HT-29 (cell line): ENCODE data around the gene TTC28. TPM values are rescaled to one million over a fixed set of nuclear protein-coding genes. Genes with fewer than 3 reads are reported as not detected.

Experiments used
- DNase-seq: peaks from one replicate; pipeline ENCODE4 v3.0.0-alpha.2; 2015; ENCODE audit warnings: low spot score
- total RNA-seq: library from RNA; depleted of rRNA; stranded (reverse); fragments of >200 nt; shearing (Covaris generic); gene quantifications from 2 replicates; pipeline ENCODE4 v1.2.3, GENCODE V29; 2014

The TTC28 gene
- total RNA-seq, 1 experiment from 2014 or later = not detected

GRCh38 chr22:28025866-28026575, 653.6 kb downstream of the TTC28 start:
- no peak for DNase-seq

GRCh38 chr22:28025333-28025732, 654.3 kb downstream of the TTC28 start:
- no peak for DNase-seq

DNA sequence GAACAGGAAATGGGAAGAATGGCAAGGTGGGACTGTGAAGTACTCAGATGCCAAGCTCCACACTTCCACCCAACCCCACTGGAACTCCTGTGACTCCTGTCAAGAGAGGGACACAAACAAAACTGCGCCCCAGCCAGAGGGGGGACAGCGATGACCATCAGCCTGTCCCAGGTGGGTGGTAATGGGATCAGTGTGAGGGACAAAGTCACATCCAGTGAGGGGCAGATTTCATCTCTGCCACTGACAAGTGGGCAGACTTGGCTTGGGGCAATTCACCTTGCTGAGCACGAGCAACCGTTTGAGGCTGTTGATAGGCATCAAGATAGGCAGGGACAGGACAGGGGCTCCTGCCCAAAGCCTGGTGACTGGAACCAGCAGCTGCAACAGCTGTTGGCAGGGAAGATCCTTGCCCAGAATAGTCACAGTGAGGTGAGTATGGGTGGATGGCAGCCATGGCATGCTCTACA, 655.2 kb downstream of the TTC28 start:
- DNase-seq = no peak

DNA sequence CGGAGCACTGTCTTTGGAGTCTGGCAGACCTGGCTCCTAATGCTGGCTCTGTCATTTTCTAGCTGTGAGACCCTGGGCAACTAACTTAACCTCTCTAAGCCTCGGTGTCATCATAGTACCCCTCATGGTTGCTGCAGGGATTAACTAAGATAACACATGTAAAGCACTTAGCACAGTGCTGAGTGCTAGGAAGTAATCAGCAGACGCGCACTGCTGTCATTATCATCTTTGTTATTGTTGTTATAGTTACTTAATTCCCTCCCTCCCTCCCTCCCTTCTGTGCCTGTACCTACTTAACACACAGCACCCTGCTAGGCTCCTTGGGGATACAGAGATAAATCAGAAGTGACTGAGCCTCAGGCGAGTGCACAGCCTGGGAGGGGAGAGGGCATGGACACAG, 655.9 kb downstream of the TTC28 start:
- DNase-seq = no peak

- DNase-seq = no peak
Measured at GRCh38 chr22:28023036-28023435, 656.6 kb downstream of the TTC28 start.

- DNase-seq = no peak
Measured at GRCh38 chr22:28021998-28022660, 657.5 kb downstream of the TTC28 start.

GRCh38 chr22:28021116-28021997, 658.3 kb downstream of the TTC28 start:
- DNase-seq = no peak

DNA sequence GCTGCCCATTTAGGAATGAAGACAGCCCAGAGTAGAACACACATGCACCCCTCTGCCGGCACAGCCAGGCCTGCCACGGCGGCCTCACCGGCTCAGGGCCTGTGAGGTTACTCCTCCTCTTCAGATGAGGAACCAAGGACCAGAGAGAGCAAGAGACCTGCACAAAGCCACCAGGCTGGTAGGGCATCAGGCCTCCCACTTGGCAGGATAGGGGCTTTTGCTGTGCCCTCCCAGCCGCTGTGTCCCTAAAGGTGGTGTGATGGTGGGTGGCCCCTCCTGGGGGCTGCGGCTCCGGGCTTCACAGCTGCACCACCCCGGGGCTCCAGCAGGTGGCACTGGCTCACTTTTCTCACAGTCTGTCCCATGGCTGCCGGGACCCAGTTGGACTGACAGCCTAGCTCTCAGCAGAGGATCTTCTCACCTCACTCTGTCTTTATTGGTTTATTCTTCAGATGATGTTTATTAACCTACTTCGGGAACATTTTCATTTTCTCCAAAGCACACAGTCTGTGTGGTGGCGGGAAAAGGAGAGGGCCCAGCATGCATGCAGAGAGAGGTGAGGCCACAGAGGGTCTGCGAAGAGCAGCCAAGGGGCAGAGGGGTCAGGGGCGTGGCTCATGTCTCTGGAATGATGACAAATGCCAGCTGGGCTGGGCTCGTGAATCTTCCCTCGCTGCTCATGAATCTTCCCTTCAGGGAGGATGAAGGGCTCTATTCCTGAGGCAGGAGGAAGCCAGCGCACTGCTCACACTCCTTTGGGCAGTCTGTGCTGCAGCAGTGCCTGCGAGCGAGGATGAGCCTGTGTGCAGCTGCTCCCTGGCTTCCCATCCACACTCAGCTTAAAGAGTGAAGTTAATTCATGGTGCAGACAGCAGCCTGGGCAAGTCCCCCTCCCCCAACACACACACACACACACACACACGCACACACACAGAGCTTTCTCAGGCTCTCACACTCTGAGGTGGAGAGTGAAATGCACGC, 659.5 kb downstream of the TTC28 start:
- peak; percentile 57 for DNase-seq

GRCh38 chr22:28019360-28019759, 660.3 kb downstream of the TTC28 start:
- DNase-seq = no peak

- DNase-seq = no peak
Measured at GRCh38 chr22:28018461-28018927, 661.1 kb downstream of the TTC28 start.

- no peak for DNase-seq
Measured at GRCh38 chr22:28017859-28018258, 661.8 kb downstream of the TTC28 start.

GRCh38 chr22:28017558-28017820, 662.2 kb downstream of the TTC28 start:
- no peak for DNase-seq

GRCh38 chr22:28016781-28017557, 662.7 kb downstream of the TTC28 start:
- DNase-seq = no peak

GRCh38 chr22:28015676-28016601, 663.7 kb downstream of the TTC28 start:
- DNase-seq = no peak

DNA sequence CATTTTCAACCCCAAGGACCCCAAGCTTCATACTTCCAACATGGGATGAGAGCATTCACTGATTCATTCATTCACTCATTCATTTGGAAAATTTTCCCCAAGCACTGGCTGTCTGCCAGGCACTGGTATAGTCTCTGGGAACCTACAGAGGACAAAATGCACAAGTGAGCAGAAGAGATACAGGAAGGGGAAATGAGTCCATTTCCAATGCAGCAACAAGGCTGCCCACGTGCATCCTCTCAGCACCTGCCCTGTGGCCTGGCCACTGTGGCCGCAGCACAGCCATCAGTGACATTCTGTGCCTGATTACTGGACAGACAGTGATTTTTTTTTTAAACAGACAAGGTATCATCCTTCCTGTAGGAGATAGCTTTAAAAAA, 664.6 kb downstream of the TTC28 start:
- no peak for DNase-seq

DNA sequence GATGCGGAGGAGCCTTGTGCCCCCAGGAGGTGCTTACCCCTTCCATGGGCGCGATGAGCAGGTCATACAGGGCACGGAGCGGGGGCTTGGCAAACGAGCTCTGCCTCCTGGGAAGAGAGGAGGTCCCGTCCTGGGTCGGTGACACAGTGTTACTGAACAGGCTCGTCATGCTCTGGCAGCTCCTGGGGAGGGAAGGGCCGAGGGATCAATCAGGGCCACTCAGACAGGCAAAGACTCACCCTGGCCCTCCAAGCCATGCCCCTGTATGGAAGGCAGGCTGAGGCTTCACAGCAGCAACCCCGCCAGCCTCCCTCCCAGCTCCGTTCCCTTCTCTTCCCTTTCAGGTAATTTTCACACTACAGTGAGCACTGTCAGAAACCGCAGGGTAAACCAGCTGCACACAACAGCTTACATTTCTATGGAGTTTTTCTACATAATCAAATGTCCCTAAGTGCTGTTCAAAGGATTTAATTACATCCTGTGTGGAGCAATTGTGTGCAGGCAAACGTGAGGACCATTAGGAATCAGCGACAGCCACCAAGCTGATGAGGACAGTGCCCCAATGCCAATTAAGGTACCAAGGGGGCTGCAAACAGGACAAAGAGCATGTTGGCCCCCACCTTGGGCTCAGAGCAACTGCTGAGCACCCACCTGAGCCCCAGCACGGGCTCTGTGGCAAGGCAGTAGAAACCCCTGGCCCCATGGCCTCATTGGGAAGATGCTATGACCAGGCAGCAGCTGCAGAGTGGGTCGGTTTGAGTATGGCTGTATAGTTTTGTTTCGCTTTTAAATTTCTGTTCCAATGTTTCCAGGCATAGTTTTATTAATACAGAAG, 665.2 kb downstream of the TTC28 start:
- no peak for DNase-seq

GRCh38 chr22:28013611-28014010, 666.0 kb downstream of the TTC28 start:
- no peak for DNase-seq

DNA sequence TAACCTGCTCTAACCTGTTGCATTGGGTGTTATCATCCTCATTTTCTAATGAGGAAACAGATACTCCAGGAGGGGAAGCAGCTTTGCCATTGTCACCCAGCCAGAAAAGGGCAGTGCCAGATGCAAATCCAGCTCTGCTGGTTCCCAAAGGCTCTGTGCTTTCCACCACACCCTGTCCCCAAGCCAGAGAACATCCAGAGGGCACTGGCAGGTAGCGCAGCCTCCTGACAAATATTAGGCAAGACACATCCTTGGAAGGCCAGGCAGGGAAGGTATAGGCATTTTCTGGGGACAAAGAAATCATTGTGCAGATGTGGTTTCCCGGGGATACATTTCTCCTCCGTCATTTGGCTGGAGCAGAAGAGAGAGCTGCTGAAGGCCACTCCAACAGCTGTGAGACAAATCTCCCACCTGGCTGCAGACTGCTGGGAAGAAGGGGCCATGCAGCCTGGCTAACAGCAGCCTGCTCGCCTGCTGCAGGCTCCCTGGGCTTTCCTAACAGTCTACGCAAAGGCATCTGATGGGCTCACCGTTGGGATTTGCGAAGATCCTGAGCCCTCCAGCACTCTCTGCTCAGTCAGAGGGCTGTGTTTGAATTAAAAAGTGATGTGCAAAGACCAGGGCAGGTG, 666.7 kb downstream of the TTC28 start:
- DNase-seq = no peak
